ENCODE data around the gene ATP13A2. TPM values are rescaled to one million over a fixed set of nuclear protein-coding genes. Genes with fewer than 3 reads are reported as not detected.

Gene ATP13A2
- total and polyA plus RNA-seq, 2 experiments from 2014 or later: 29.6 to 32.4 TPM

- peak; percentile 76 for DNase-seq
- Histone ChIP-seq H3K9me3 (ENCODE audit: low read depth) (no peaks in the 10 kb centered on the region), H3K4me1 (ENCODE audit: insufficient read depth) (peaks cover 19% of the 10 kb centered on the region), H3K4me3 (no peak overlapping the region), H3K9me2 (ENCODE audit: insufficient read depth) (no peaks in the 10 kb centered on the region), H3K79me2 (ENCODE audit: insufficient read depth) (peaks cover 5% of the 10 kb centered on the region; the same call in 1 of the 2 replicates), H2AFZ (no peak overlapping the region), H3F3A (ENCODE audit: insufficient read depth) (peaks cover 19% of the 10 kb centered on the region), H3K36me3 (ENCODE audit: low read depth) (peaks cover 39% of the 10 kb centered on the region), H3K27ac (peak overlapping the region; percentile 71), H3K4me2 (ENCODE audit: unreplicated experiment) (no peak overlapping the region), H4K20me1 (ENCODE audit: insufficient read depth) (no peaks in the 10 kb centered on the region), H3K9ac (peak overlapping the region; percentile 28; the same call in 1 of the 2 replicates), H3K27me3 (replicated peaks; ENCODE audit: insufficient read depth) (no peaks in the 10 kb centered on the region)
- TF ChIP-seq EZH2 (IDR thresholded peaks at IDR 0.05; ENCODE audit: insufficient read depth, poor library complexity, severe bottlenecking): no peak
- TF ChIP-seq EZH2phosphoT487 (IDR thresholded peaks at IDR 0.05; ENCODE audit: insufficient read depth, low read depth): no peak
- 45 to 46% methylated on average over 5 of the region's 5 CpGs for WGBS, 2 experiments (ENCODE audit: low coverage in 1 of 2, low lambda C conversion rate in 2 of 2, missing lambda C conversion rate in 2 of 2)
- in situ Hi-C loops (cut with MboI): no loop called here
Observed at GRCh38 chr1:17027403-17027802, 15.7 kb upstream of the ATP13A2 start.

GRCh38 chr1:17024721-17025120 is 13.0 kb upstream of the ATP13A2 start:
- H3K9me2 ChIP-seq (ENCODE audit: insufficient read depth): no peaks in the 10 kb centered on the region
- H3K79me2 ChIP-seq (ENCODE audit: insufficient read depth): no peaks in the 10 kb centered on the region
- H3F3A ChIP-seq (ENCODE audit: insufficient read depth): peaks cover 23% of the 10 kb centered on the region
- peaks cover 19% of the 10 kb centered on the region for H3K4me1 ChIP-seq (ENCODE audit: insufficient read depth)
- in situ Hi-C loops (cut with MboI): no loop called here
- H3K36me3 ChIP-seq (ENCODE audit: low read depth): peaks cover 44% of the 10 kb centered on the region
- no peaks in the 10 kb centered on the region for H3K27me3 ChIP-seq (replicated peaks; ENCODE audit: insufficient read depth)
- H4K20me1 ChIP-seq (ENCODE audit: insufficient read depth): no peaks in the 10 kb centered on the region
- WGBS, 2 experiments (ENCODE audit: low coverage in 1 of 2, low lambda C conversion rate in 2 of 2, missing lambda C conversion rate in 2 of 2): 100% methylated on average over 1 of the region's 1 CpG
- TF ChIP-seq EZH2 (IDR thresholded peaks at IDR 0.05; ENCODE audit: insufficient read depth, poor library complexity, severe bottlenecking) (no peak), EZH2phosphoT487 (IDR thresholded peaks at IDR 0.05; ENCODE audit: insufficient read depth, low read depth) (no peak)
- H3K9me3 ChIP-seq (ENCODE audit: low read depth): no peaks in the 10 kb centered on the region
- DNase-seq: no peak
- H2AFZ ChIP-seq: no peak overlapping the region
- no peak overlapping the region for H3K4me2 ChIP-seq (ENCODE audit: unreplicated experiment)
- no peak overlapping the region for H3K9ac ChIP-seq
- H3K4me3 ChIP-seq: no peak overlapping the region
- H3K27ac ChIP-seq: no peak overlapping the region

- Histone ChIP-seq H3K36me3 (ENCODE audit: low read depth) (peaks cover 47% of the 10 kb centered on the region), H3F3A (ENCODE audit: insufficient read depth) (peaks cover 30% of the 10 kb centered on the region), H3K9me2 (ENCODE audit: insufficient read depth) (no peaks in the 10 kb centered on the region), H3K9me3 (ENCODE audit: low read depth) (no peaks in the 10 kb centered on the region), H3K4me2 (ENCODE audit: unreplicated experiment) (no peak overlapping the region), H3K27ac (no peak overlapping the region), H2AFZ (no peak overlapping the region), H3K4me3 (no peak overlapping the region), H4K20me1 (ENCODE audit: insufficient read depth) (no peaks in the 10 kb centered on the region), H3K79me2 (ENCODE audit: insufficient read depth) (no peaks in the 10 kb centered on the region), H3K4me1 (ENCODE audit: insufficient read depth) (peaks cover 16% of the 10 kb centered on the region), H3K27me3 (replicated peaks; ENCODE audit: insufficient read depth) (no peaks in the 10 kb centered on the region), H3K9ac (no peak overlapping the region)
- in situ Hi-C loops (cut with MboI): no loop called here
- 95 to 98% methylated on average over 3 of the region's 3 CpGs for WGBS, 2 experiments (ENCODE audit: low coverage in 1 of 2, low lambda C conversion rate in 2 of 2, missing lambda C conversion rate in 2 of 2)
- no peak for DNase-seq
- TF ChIP-seq EZH2phosphoT487 (IDR thresholded peaks at IDR 0.05; ENCODE audit: insufficient read depth, low read depth) (no peak), EZH2 (IDR thresholded peaks at IDR 0.05; ENCODE audit: insufficient read depth, poor library complexity, severe bottlenecking) (no peak)
Observed at GRCh38 chr1:17023573-17023972, 11.8 kb upstream of the ATP13A2 start.

GRCh38 chr1:17023102-17023501 is 11.4 kb upstream of the ATP13A2 start:
- Histone ChIP-seq H3K9me2 (ENCODE audit: insufficient read depth) (no peaks in the 10 kb centered on the region), H3K36me3 (ENCODE audit: low read depth) (peaks cover 45% of the 10 kb centered on the region), H3K4me2 (ENCODE audit: unreplicated experiment) (no peak overlapping the region), H3K27me3 (replicated peaks; ENCODE audit: insufficient read depth) (no peaks in the 10 kb centered on the region), H3K9me3 (ENCODE audit: low read depth) (no peaks in the 10 kb centered on the region), H3F3A (ENCODE audit: insufficient read depth) (peaks cover 26% of the 10 kb centered on the region), H3K79me2 (ENCODE audit: insufficient read depth) (no peaks in the 10 kb centered on the region), H4K20me1 (ENCODE audit: insufficient read depth) (no peaks in the 10 kb centered on the region), H3K9ac (no peak overlapping the region), H3K4me1 (ENCODE audit: insufficient read depth) (peaks cover 11% of the 10 kb centered on the region), H2AFZ (no peak overlapping the region), H3K27ac (no peak overlapping the region), H3K4me3 (no peak overlapping the region)
- no peak for DNase-seq
- in situ Hi-C loops (cut with MboI): no loop called here
- TF ChIP-seq EZH2 (IDR thresholded peaks at IDR 0.05; ENCODE audit: insufficient read depth, poor library complexity, severe bottlenecking) (no peak), EZH2phosphoT487 (IDR thresholded peaks at IDR 0.05; ENCODE audit: insufficient read depth, low read depth) (no peak)
- WGBS, 2 experiments (ENCODE audit: low coverage in 1 of 2, low lambda C conversion rate in 2 of 2, missing lambda C conversion rate in 2 of 2): 79 to 83% methylated on average over 4 of the region's 4 CpGs

GRCh38 chr1:17021896-17022295 is 10.2 kb upstream of the ATP13A2 start:
- no peak overlapping the region for H3K9ac ChIP-seq
- in situ Hi-C loops (cut with MboI): no loop called here
- no peaks in the 10 kb centered on the region for H3K4me1 ChIP-seq (ENCODE audit: insufficient read depth)
- no peaks in the 10 kb centered on the region for H3K27me3 ChIP-seq (replicated peaks; ENCODE audit: insufficient read depth)
- WGBS, 2 experiments (ENCODE audit: low coverage in 1 of 2, low lambda C conversion rate in 2 of 2, missing lambda C conversion rate in 2 of 2): 94 to 98% methylated on average over 10 of the region's 10 CpGs
- no peaks in the 10 kb centered on the region for H3K79me2 ChIP-seq (ENCODE audit: insufficient read depth)
- no peaks in the 10 kb centered on the region for H3K9me2 ChIP-seq (ENCODE audit: insufficient read depth)
- H3K27ac ChIP-seq: no peak overlapping the region
- H3K9me3 ChIP-seq (ENCODE audit: low read depth): no peaks in the 10 kb centered on the region
- TF ChIP-seq EZH2 (IDR thresholded peaks at IDR 0.05; ENCODE audit: insufficient read depth, poor library complexity, severe bottlenecking): no peak
- TF ChIP-seq EZH2phosphoT487 (IDR thresholded peaks at IDR 0.05; ENCODE audit: insufficient read depth, low read depth): no peak
- no peak overlapping the region for H3K4me2 ChIP-seq (ENCODE audit: unreplicated experiment)
- no peak overlapping the region for H3K4me3 ChIP-seq
- H2AFZ ChIP-seq: no peak overlapping the region
- H4K20me1 ChIP-seq (ENCODE audit: insufficient read depth): no peaks in the 10 kb centered on the region
- H3F3A ChIP-seq (ENCODE audit: insufficient read depth): peaks cover 15% of the 10 kb centered on the region
- no peak for DNase-seq
- peaks cover 45% of the 10 kb centered on the region for H3K36me3 ChIP-seq (ENCODE audit: low read depth)
